HG03520 (cell line): Measurements from ENCODE around the gene PI16.

Experiments
- ATAC-seq: cut with Tn5 transposase; IDR thresholded peaks from one replicate; pipeline ENCODE4 v1.9.1; 2021; ENCODE audit warnings: mild to moderate bottlenecking, moderate library complexity; ENCODE audit not compliant: unreplicated experiment

PI16 gene

DNA sequence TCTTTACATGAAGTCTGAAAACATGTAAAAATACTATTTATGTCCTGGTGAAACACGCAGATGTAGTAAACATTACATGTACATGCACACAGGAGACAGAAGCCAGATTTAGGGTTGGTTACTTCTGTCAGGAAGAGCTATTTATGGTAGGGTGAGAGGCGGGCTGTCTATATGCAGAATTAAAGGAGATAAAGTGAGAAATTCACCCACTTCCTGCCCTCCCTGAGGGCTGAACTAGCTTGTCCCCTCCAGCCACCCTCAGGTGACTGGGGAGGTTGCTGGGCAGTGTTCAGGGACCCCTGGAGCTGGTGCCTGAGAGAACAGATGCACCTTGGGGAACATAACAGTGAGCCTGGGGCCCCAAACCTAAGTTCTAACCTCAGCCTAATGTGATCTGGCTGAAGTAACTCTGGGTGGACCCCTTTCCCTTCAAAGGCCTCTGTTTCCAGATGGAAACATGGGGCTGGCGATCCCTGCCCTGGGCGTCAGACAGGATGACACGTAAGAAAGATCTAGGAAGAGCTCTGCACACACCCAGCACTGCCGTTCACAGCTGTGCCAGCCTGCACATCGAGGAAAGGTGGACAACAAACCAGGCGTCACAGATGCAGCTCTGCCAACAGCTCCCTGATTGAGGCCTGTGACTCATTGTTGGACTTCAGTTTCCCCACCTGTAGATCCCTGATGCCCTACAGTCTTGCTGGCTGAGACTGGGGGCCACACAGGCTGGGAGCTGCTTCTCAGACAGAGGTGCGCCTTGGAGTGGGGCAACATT, 1.3 kb downstream of the PI16 start:
- ATAC-seq = no peak

DNA sequence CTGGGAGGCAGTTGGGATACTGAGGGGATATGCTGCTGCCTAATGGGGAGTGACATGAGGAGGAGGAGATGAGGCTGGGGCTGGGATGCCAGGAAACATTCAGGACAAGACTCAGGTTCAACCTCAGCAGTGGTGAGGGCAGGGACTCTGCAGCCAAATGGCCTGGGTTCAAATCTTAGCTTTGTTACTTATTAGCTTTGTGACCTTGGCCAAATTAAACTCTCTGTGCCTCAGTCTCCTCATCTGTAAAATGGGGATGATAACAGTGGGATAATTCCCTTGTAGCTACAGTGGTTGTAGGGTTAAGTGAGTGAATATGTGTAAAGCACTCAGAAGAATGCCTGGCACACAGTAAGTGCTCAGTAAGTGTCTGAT, 1.9 kb downstream of the PI16 start:
- no peak for ATAC-seq

DNA sequence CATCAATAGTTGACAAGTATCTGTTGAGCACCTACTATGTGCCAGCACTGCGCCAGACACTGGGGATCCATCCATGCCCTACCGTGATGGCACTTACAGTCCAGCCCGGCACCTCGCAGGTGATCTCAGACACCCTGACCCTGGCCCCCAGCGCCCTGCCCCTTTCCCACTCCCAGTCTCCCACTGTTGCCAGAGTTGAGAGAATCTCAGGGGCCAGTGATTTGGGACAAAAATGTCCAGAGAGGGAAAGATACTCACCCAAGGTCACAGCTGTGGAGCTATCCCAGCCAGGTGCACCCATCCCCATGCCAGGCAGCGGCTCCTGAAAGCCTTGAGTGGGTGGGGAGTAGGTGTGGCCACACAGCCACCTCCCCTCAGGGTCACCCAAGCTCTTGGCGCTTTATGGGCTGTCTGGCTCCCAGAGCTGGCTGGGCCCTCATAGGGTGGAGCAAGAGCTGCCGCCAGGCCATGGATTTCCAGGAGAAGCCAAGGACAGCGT, 3.3 kb downstream of the PI16 start:
- ATAC-seq = no peak

DNA sequence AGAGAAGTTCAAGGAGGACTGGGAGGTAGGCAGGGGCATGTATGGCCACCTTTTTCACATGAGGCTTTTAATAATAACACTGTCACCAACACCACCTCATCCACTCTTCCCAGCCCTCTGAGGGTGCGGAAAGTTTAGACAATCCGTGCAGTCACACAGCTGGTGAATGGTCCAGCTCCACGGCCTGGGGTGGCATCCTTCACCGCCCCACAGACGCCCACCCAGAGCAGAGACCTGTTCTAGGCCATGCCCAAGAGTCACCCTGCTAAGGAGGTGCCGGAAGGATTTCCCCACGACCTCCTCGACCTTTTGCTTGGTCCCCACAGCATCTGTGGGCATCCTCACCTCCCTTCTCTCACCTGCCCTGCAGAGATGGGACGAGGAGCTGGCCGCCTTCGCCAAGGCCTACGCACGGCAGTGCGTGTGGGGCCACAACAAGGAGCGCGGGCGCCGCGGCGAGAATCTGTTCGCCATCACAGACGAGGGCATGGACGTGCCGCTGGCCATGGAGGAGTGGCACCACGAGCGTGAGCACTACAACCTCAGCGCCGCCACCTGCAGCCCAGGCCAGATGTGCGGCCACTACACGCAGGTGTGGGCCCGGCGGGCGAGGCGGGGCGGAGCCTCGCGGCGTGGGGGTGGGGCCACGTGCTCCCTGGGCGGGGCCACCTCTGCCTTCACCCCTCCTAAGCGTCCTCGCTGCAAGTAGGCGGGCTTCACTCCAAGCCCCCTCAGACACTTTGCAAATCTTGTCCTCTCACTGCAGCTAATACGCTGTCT, 4.4 kb downstream of the PI16 start:
- ATAC-seq = no peak

DNA sequence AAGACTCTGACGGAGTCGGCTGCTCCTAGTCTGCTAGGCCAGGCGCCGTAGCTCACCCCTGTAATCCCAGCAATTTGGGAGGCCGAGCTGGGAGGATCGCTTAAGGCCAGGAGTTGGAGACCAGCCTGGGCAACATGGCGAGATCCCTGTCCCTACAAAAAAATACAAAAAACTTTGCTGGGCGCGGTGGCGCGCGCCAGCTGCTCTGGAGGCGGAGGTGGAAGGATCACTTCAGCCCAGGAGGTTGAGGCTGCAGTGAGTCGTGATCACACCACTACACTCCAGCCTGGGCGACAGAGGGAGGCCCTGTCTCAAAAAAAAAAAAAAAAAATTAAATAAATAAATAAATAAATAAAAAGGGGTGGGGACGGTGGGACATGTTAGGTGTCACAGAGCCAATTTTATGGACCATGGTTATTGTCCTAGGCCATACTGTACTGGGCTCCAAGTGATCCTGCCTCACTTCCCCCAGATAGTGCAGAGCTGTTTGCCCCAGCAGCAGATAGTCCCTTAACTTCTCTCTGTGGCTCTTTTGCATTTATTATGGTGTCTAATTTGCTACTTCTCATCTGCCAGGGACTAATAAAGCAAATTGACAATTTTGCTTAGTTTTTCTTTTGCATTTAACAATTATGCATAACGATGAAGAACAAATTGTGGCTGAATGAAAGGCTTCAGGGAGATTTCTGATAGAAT, 5.2 kb downstream of the PI16 start:
- no peak for ATAC-seq

DNA sequence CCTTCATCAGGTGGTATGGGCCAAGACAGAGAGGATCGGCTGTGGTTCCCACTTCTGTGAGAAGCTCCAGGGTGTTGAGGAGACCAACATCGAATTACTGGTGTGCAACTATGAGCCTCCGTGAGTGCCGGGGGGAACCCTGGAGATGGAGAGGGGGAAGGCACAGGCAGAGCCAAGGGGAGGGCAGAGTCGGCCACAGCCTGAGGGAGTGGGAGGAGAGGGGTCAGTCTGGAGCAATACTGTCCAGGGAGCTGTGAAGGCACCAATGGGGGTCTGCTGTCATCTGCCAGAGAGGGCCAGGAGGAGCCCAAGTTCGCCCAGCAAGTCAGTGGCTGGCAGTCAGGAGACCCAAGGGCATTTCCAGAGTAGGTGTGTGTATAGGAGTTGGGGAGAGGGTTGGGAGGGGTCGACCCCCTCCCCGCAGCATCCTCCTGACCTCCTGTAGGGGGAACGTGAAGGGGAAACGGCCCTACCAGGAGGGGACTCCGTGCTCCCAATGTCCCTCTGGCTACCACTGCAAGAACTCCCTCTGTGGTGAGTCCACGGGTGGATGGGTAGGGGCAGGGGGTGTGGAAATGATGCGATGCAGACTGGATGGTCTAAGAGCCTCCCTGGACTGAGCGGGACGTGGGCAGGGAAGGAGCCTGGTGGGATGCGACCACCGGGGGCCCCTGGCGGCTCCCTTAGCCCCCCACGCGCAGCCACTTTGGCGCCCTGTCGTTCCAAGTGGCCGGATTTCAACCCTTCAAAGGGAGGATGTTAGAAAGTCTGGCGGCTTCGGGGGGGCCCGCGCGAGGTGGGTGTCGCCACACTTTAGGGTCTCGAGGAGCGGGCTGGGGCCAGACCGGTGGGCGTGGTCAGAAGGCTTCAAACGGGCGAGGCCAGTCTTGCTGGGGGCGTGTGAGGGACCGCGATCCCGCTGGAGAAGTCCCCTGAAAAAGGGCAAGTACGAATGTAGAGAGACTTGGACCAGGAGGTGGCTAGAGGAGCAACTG, 7.2 kb downstream of the PI16 start:
- ATAC-seq = no peak

DNA sequence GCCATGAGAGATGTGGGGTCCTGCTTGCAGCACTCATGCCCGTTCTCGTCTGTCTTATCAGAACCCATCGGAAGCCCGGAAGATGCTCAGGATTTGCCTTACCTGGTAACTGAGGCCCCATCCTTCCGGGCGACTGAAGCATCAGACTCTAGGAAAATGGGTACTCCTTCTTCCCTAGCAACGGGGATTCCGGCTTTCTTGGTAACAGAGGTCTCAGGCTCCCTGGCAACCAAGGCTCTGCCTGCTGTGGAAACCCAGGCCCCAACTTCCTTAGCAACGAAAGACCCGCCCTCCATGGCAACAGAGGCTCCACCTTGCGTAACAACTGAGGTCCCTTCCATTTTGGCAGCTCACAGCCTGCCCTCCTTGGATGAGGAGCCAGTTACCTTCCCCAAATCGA, 8.3 kb downstream of the PI16 start:
- ATAC-seq = no peak

DNA sequence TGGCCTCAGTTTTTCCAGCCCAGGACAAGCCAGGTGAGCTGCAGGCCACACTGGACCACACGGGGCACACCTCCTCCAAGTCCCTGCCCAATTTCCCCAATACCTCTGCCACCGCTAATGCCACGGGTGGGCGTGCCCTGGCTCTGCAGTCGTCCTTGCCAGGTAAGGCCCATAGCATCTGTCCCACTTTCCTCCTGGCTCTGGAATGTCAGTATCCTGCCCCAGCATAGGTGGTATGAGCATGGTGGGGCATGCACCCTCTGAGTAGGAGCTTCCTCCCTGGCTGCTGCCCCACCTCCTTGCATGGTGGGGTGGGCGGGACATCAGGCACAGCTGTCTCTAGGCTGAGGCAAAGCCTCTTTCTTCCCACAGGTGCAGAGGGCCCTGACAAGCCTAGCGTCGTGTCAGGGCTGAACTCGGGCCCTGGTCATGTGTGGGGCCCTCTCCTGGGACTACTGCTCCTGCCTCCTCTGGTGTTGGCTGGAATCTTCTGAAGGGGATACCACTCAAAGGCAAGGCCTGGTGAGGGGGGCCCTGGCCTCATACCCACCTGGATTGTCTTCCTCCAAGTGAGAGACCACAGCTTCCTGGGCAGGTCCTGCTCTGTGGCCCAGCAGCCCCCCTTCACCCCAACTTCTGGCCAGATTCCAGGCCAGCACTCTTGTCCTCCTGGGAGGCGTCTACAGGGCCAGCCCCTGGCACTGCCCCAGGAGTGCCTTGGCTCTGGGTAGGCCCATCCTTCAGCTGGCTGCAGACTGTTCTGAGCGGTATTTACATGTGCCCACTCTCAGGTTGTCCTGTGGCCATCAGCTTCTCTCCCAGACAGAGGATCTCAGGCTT, 9.1 kb downstream of the PI16 start:
- no peak for ATAC-seq

DNA sequence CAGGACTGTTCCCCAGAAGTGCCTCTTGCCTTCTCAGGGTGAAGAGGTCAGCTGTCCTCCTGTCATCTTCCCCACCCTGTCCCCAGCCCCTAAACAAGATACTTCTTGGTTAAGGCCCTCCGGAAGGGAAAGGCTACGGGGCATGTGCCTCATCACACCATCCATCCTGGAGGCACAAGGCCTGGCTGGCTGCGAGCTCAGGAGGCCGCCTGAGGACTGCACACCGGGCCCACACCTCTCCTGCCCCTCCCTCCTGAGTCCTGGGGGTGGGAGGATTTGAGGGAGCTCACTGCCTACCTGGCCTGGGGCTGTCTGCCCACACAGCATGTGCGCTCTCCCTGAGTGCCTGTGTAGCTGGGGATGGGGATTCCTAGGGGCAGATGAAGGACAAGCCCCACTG, 9.8 kb downstream of the PI16 start:
- ATAC-seq = no peak

DNA sequence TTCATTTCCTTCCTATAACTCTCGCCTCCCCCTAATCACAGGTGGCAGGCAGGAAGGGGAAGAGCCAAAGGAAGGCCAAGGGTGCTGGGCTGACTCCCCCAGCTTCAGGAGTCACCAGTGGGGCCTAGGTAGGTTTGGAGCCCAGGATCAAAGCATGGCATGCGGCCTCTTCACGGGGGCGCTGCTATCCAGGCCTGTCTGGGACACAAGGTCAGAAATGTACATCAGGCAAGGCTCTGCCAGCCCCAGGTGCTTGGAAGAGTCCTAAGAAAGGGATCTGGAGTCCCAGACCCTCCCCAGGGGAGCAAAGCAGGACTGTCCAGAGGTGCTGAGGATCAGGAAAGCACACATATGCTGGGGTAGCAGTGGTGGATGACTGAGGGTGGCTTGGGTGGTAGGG, 10.4 kb downstream of the PI16 start:
- ATAC-seq = no peak

DNA sequence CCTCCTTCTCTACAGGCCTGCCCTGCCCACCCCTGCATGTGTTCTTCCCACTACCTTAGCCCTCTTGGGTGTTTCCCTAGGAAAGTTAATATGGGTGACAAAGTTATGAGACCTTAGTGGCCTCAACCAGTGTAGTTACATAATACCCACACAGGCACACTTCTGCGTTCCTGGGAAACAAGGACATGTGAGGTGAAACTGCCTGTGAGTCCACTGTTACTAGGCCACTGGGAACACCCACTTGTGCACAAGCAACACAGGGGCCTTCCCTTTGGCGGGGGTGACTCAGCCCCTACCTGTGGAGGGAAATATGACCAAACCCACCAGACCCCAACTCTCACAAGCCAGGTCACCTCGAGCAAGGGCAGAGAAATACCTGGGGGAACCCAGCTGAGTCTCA, 12.8 kb downstream of the PI16 start:
- no peak for ATAC-seq

DNA sequence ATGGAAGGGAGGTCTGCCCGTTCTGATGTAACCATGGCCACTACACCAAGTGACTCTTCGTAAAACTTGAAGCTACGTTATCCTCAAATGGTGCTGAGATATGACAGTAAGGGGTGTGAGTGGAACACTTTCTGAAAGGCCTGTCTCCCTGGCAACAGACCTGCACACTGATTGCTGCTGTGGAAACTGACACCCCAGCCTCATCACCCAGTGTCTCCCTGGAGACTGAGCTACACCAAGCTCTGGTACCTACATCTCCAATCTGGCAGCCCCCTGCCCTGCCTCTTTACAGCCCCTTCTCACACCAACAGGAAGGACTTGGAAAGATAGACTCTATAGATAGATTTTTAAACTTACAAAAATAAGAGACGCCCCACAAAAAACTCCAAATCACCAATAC, 13.2 kb downstream of the PI16 start:
- ATAC-seq = no peak

DNA sequence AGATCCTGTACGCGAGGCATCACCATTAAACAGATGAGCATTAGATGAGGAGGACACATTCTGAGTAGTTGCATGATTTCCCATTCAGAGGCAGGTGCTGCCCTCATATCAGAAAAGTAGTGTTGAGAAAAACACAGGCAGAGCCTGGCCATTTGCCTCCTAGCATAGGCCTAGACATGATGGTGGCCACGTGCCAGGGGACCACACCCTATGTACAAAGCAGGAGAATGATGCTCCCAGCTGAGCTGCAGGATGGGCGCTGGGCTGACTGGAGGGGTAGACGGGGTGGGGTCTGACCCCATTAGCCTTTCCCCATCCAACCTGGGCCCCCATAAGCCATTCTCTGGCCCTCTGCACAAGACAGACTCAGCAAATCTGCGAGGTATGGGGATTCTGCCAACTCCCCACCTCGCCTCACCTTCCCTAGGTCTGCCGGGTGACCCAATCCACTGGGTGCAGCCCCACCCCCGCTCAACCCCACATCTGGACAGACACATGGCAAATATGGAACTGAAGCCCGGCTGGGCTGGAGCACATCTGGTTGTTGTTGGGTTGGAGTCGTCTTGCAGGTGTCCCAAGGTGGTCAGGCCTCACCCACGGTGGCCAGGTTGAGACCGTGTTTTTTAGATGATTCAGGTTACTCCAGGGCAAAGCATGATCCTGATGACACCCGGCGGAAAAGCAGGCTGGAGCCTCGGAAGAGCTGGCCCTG, 13.9 kb downstream of the PI16 start:
- no peak for ATAC-seq

DNA sequence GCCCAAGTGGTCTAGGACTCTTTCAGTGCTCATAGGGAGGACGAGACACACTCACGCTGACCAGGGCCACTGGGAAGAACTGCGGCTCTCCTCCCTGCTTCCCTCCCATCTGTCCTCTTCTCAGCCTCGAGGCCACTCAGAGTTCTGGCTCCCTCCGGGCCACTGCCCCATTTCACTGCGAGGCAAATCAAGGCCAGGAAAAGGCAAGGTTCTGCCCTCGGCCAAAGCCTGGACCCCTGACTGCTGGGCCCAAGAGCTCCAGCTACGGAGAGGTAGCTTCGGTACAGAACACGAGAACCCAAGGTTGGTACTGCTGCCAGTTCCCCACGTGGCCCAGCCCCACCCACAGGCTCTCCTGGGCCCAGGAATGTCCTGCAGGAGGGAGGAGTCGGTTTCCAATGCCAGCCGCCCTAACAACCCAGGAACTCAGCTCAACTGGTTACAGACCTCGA, 14.7 kb downstream of the PI16 start:
- ATAC-seq = no peak

DNA sequence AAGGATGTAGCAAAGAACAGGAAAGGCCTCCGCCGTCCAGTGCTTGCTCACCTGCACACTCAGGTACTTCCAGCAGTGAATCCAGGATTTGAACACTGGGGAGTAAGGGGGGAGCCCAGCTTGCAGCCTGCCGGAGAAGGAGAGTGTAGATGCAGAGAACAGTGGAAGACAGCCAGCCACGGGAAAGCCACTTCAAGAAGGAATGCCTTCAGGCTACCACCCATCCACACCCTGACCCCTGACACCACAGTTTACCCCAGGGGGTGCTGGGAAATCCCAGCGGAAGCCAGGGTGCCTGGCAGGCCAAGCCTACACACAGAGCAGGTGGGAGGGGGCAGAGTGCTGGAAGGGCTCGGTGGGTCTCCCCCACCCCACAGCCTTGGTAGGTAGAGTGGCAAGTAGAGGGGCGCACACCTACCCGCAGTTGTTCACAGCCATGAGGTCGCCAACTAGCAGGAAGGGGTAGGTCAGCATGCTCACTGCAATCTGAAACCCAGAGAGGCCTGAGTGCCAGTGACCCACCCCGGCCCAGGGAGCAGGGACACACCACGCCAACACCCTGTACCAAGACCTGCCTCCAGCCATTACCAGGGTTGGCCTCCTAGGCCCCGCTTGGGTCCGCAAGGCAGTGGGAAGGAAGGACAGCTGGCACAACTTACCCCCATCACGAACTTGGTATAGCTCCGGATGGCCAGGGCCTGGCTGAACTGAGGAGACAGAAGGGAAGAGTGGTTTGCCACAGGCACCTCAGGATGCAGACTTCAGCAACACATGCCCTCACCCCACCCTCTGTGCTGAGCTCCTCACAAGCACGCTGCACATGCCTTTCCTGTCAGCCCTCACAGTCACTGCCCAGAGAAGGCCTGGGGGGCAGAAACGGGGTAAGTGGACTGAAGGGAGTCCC, 15.7 kb downstream of the PI16 start:
- ATAC-seq = no peak

DNA sequence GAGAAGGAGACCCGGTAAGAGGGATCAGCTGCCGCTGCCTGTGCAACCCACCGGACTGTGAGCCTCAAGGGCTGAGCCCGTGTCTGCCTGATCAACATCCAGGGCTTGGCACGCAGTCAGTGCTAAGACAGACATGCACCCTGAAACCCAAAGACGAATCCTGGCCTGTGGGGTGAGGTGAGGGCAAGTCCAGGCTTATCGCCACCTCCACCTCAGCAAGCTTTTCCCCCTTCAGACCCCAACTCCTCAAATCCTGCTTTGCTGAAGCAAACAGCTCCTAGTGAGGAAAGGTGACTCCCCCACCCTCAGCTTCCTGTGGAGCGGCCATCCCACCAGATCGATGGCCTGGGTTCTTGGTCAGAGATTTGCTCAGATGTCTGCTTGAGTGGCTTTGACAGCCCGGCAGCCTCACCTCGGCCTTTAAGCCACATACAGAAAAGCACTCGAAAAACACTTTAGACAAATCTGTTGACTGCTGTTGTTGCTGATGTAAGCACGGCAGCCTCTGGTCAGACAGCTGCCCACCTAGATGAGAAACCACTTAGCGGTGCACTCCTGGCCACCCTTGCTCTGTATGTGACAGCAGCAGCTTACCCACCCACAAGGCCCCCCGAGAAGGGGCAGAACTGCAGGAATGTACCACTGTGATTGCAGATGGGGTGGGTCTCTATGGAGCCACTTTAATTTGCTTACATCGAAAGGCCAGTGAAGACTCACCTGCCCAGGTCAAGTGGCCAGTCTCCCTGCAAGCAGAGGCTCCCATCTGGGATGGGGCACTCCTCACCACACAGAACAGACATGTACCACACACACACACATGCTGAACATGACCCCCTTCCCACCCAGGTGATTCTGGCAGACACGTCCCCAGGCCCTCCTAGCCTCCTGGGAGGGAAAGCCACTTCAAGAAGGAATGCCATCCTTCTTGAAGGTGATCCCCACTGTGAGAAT, 16.6 kb downstream of the PI16 start:
- ATAC-seq = no peak
